Measurements from ENCODE around the gene STXBP5. TPM values are rescaled to one million over a fixed set of nuclear protein-coding genes. Genes with fewer than 3 reads are reported as not detected.
A peak's percentile ranks its signal among the peaks of the same experiment; 100 is the strongest.
"Not testable (repeated sequence)": the region's sequence is repeated elsewhere in the genome, so short reads cannot be mapped to it uniquely, and the experiment has no call there.

The STXBP5 gene
- total RNA-seq, 3 donors from 2014 or later = 42.0 to 71.1 (median 47.8) TPM

DNA sequence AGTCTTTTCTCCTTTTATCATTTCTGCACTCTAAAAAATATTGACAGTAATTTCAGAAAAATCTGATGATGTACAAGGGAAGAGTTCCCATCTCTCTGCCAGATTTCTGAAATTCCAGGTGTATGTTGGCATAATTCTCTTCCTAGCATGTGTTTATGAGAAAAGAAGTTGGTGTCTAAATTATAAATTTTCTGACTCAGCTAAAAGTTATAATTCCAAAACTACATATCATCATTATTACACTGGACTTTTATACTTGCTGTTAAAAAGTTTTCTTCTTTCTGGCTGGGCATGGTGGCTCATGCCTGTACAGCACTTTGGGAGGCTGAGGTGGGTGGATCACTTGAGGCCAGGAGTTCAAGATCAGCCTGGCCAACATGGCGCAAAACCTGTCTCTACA lies 168.6 kb downstream of the STXBP5 start:
- no peaks in the 10 kb centered on the region for H3K9me3 ChIP-seq
- no peak overlapping the region for H3K4me3 ChIP-seq
- TF ChIP-seq, protein P1, sequence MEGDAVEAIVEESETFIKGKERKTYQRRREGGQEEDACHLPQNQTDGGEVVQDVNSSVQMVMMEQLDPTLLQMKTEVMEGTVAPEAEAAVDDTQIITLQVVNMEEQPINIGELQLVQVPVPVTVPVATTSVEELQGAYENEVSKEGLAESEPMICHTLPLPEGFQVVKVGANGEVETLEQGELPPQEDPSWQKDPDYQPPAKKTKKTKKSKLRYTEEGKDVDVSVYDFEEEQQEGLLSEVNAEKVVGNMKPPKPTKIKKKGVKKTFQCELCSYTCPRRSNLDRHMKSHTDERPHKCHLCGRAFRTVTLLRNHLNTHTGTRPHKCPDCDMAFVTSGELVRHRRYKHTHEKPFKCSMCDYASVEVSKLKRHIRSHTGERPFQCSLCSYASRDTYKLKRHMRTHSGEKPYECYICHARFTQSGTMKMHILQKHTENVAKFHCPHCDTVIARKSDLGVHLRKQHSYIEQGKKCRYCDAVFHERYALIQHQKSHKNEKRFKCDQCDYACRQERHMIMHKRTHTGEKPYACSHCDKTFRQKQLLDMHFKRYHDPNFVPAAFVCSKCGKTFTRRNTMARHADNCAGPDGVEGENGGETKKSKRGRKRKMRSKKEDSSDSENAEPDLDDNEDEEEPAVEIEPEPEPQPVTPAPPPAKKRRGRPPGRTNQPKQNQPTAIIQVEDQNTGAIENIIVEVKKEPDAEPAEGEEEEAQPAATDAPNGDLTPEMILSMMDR (IDR thresholded peaks at IDR 0.05) = no peak
- intact Hi-C loops (cut with DNase I, micrococcal nuclease) = no loop called here
- H3K36me3 ChIP-seq (ENCODE audit: low read depth) = no peaks in the 10 kb centered on the region
- no peaks in the 10 kb centered on the region for H3K4me1 ChIP-seq (ENCODE audit: low read depth)
- no peak for ATAC-seq
- no peak for DNase-seq

DNA sequence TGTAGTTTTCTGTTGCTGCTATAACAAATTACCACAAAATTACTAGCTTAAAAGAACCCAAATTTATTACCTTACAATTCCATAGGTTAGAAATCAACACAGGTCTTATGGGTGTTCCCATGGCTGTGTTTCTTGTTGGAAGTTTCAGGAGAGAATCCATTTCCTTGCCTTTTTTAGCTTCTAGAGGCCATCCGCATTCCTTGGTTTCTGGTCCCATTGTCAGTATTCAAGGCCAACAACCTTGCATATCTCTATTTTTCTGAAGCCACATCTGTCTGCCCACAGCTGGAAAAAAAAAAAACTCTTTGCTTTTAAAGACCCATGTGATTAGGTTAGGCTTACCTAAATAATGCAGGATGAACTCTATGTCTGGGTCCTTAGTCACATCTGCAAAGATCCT lies 174.6 kb downstream of the STXBP5 start:
- intact Hi-C loops (cut with DNase I, micrococcal nuclease) = no loop called here
- ATAC-seq (no peak), DNase-seq (no peak)
- H3K4me1 ChIP-seq (ENCODE audit: low read depth) = no peaks in the 10 kb centered on the region
- H3K4me3 ChIP-seq = no peak overlapping the region
- TF ChIP-seq, protein P1 (IDR thresholded peaks at IDR 0.05) = no peak
- H3K36me3 ChIP-seq (ENCODE audit: low read depth) = no peaks in the 10 kb centered on the region
- no peaks in the 10 kb centered on the region for H3K9me3 ChIP-seq

DNA sequence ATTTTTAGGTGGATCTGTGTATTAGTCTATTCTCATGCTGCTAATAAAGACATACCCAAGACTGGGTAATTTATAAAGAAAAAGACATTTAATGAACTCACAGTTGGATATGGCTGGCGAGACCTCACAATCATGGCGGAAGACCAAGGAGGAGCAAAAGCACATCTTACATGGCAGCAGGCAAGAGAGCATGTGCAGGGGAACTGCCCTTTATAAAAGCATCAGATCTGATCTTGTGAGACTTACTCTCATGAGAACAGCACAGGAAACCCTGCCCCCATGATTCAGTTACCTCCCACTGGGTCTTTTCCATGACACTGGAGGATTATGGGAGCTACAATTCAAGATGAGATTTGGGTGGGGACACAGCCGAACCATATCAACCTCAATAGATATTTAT lies 176.6 kb downstream of the STXBP5 start:
- ATAC-seq; DNase-seq; intact Hi-C loops (cut with DNase I, micrococcal nuclease); H3K4me1 ChIP-seq (ENCODE audit: low read depth); H3K9me3 ChIP-seq; H3K4me3 ChIP-seq; H3K36me3 ChIP-seq (ENCODE audit: low read depth): not testable (repeated sequence)

DNA sequence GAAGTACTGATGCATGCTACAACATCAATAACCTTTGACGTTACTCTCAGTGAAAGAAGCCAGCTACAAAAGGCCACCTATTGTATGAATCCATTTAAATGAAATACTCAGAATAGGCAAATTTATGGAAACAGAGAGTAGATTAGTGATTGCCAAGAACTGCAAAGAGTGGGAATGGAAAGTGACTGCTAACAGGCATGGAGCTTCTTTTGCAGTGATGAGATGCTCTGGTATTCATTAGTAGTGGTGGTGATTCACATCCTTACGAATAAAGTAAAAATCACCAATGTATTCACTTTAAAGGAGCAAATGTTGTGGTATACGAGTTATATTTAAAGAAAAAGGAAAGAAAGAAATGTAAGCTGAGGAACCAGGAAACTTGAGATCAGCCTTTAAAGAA lies 177.5 kb downstream of the STXBP5 start:
- DNase-seq (no peak), ATAC-seq (no peak)
- intact Hi-C loops (cut with DNase I, micrococcal nuclease) = no loop called here
- H3K9me3 ChIP-seq = no peaks in the 10 kb centered on the region
- no peaks in the 10 kb centered on the region for H3K36me3 ChIP-seq (ENCODE audit: low read depth)
- TF ChIP-seq, protein P1 (IDR thresholded peaks at IDR 0.05) = no peak
- H3K4me1 ChIP-seq (ENCODE audit: low read depth) = no peaks in the 10 kb centered on the region
- H3K4me3 ChIP-seq = no peak overlapping the region

DNA sequence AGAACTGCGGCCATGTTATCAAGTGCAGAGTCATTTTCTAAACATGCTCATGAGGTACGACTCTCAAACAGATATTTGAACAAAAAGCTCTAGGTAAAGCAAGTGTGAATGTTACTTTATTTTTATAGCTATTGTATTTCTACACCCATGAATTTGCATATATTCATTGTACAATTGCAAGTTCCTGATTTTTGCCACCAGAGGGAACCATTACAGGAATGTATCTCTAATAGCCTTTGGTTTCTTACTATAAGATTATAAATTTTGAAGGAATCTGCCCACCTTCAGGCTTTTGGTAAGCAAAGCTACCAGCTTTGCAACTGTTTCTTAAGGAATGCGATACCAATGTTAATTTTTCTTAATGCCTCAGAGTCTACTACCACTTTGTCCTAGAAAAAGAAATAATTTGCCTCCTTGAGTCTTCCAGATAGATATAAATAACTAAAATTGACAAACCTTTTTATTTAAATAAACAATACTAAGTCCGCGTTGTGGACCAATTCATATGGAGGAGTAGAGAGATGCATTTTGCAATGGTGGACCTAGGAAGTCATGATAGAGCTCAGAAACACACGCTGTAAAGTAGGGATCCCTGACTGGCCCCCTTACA lies 178.8 kb downstream of the STXBP5 start:
- ATAC-seq (peak; percentile 36), DNase-seq (peak in 1 of 3 donors; percentile 15)
- H3K9me3 ChIP-seq = no peaks in the 10 kb centered on the region
- no peak overlapping the region for H3K4me3 ChIP-seq
- H3K4me1 ChIP-seq (ENCODE audit: low read depth) = no peaks in the 10 kb centered on the region
- no peaks in the 10 kb centered on the region for H3K36me3 ChIP-seq (ENCODE audit: low read depth)
- TF ChIP-seq, protein P1 (IDR thresholded peaks at IDR 0.05) = no peak
- intact Hi-C loops (cut with DNase I, micrococcal nuclease) = no loop called here

DNA sequence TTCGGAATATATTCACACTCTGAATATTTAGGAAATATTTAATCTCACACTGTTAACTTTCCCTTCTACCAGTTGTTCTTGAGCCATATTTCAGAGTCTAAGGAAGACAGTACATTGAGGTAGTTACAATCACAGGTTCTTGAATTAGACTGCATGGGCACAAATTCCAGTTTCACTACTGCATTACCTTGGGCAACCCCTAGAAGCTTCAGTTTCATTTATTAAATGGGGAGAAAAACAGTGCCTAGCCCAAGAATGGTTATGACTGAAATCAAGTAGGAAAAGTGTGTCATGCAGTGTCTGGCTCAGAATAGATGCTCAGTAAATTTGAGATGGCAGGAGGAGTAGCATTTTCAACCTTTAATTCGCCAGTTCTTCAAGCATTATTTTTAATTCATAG lies 179.8 kb downstream of the STXBP5 start:
- TF ChIP-seq, protein P1 (IDR thresholded peaks at IDR 0.05) = no peak
- Histone ChIP-seq H3K36me3 (ENCODE audit: low read depth) (no peaks in the 10 kb centered on the region), H3K9me3 (no peaks in the 10 kb centered on the region), H3K4me1 (ENCODE audit: low read depth) (no peaks in the 10 kb centered on the region), H3K4me3 (no peak overlapping the region)
- DNase-seq (no peak), ATAC-seq (no peak)
- intact Hi-C loops (cut with DNase I, micrococcal nuclease) = no loop called here

All from mucosa of descending colon (tissue), 3 donors.